ENCODE data around the gene RAP2C.

- no peak for TF ChIP-seq POLR2A (IDR thresholded peaks at IDR 0.05)
- TF ChIP-seq CTCF (IDR thresholded peaks at IDR 0.05 in 4 of 5, conservative IDR thresholded peaks at IDR 0.05 in 1 of 5) = no peak
Measured at GRCh38 chrX:132200976-132201375, 18.3 kb downstream of the RAP2C start.
